ENCODE measurements around the gene FHIT. TPM values are rescaled to one million over a fixed set of nuclear protein-coding genes. Genes with fewer than 3 reads are reported as not detected.

FHIT gene
- total and polyA plus RNA-seq, 2 of the 4 experiments (the other 2 are of a cell fraction), result 0.07 TPM; not detected in 1

- H3K27ac ChIP-seq (ENCODE audit: insufficient read depth, low read length), result no peak overlapping the region
- dilution Hi-C loops (cut with HindIII; ENCODE audit: low sequenced_read_pairs, unreplicated experiment), result no loop called here
- H2AK5ac ChIP-seq (ENCODE audit: low read depth, low read length), result no peak overlapping the region
- no peaks in the 10 kb centered on the region for H3K9me3 ChIP-seq (ENCODE audit: control insufficient read depth, insufficient read depth, low read length)
- no peak overlapping the region for H3K4me2 ChIP-seq (ENCODE audit: low read depth, low read length)
- no peaks in the 10 kb centered on the region for H3K9me1 ChIP-seq (ENCODE audit: insufficient read depth, low read length)
- no peak overlapping the region for H3K9ac ChIP-seq (ENCODE audit: low read depth, low read length)
- no peak overlapping the region for H3K23ac ChIP-seq (ENCODE audit: low read depth, low read length)
- H4K8ac ChIP-seq (ENCODE audit: low read depth in 2 of 2, low read length in 2 of 2), result no peak overlapping the region
- no peak overlapping the region for H3K56ac ChIP-seq (ENCODE audit: extremely low read depth, insufficient read depth, low read length)
- no peak overlapping the region for H2BK120ac ChIP-seq (ENCODE audit: low read depth, low read length)
- no peak for TF ChIP-seq RFX5 (IDR thresholded peaks at IDR 0.05; ENCODE audit: low read depth, low read length)
- TF ChIP-seq CEBPB (IDR thresholded peaks at IDR 0.05; ENCODE audit: low read depth, low read length), result no peak
- TF ChIP-seq ELK1 (IDR thresholded peaks at IDR 0.05; ENCODE audit: borderline replicate concordance, low read depth, low read length), result no peak
- no peak for TF ChIP-seq RAD21 (IDR thresholded peaks at IDR 0.05; ENCODE audit: low read length)
- TF ChIP-seq FOS (IDR thresholded peaks at IDR 0.05; ENCODE audit: low read depth, low read length), result no peak
- TF ChIP-seq SMC3 (IDR thresholded peaks at IDR 0.05; ENCODE audit: low read depth, low read length), result no peak
- TF ChIP-seq RCOR1 (IDR thresholded peaks at IDR 0.05; ENCODE audit: insufficient replicate concordance, low read length), result no peak
- no peak for TF ChIP-seq POLR2A (IDR thresholded peaks at IDR 0.05; ENCODE audit: low read depth, low read length)
- TF ChIP-seq BHLHE40 (IDR thresholded peaks at IDR 0.05; ENCODE audit: low read depth, low read length), result no peak
- no peak for TF ChIP-seq MAZ (IDR thresholded peaks at IDR 0.05; ENCODE audit: borderline replicate concordance, low read depth, low read length)
- TF ChIP-seq NFE2L2 (IDR thresholded peaks at IDR 0.05; ENCODE audit: low read depth, low read length), result no peak
- TF ChIP-seq MXI1 (IDR thresholded peaks at IDR 0.05; ENCODE audit: borderline replicate concordance, low read depth, low read length), result no peak
- no peak overlapping the region for H2BK15ac ChIP-seq (ENCODE audit: low read depth, low read length)
- in situ Hi-C loops (cut with MboI; ENCODE audit: low sequenced_read_pairs), result no loop called here
- H3K4me3 ChIP-seq (ENCODE audit: insufficient read depth, low read depth, low read length), result no peak overlapping the region
- ATAC-seq (ENCODE audit: low read depth), result no peak
- no peak overlapping the region for H4K91ac ChIP-seq (ENCODE audit: insufficient read depth, low read depth, low read length)
- no peaks in the 10 kb centered on the region for H3K79me1 ChIP-seq (ENCODE audit: low read depth in 1 of 2, low read length in 2 of 2)
- H3K27me3 ChIP-seq (ENCODE audit: control insufficient read depth, insufficient read depth, low read length), result no peaks in the 10 kb centered on the region
- no peak overlapping the region for H2AK9ac ChIP-seq (replicated peaks; ENCODE audit: low read depth, low read length, poor library complexity)
- no peak overlapping the region for H4K5ac ChIP-seq (ENCODE audit: low read depth, low read length)
- BruUV-seq (replicated peaks), result no TSS peak
- CTCF ChIA-PET, result no interaction called here
- H2AFZ ChIP-seq (replicated peaks; ENCODE audit: low read length, poor library complexity), result no peak overlapping the region
- H2BK5ac ChIP-seq (ENCODE audit: low read depth, low read length, poor library complexity, severe bottlenecking), result no peak overlapping the region
- POLR2A ChIA-PET (ENCODE audit: unreplicated experiment), result no interaction called here
- WGBS, 2 experiments (ENCODE audit: extremely low coverage in 2 of 2, insufficient read length in 1 of 2), result no CpG with 5 or more reads among the region's 2 CpGs
- intact Hi-C loops (cut with micrococcal nuclease), result loop anchor here (5.0 kb wide), 1 partner anchor 1002 kb away; no protein-coding TSS in a partner anchor
- no peak overlapping the region for H3K18ac ChIP-seq (ENCODE audit: low read depth, low read length)
- no peak overlapping the region for H3K4ac ChIP-seq (ENCODE audit: low read depth, low read length)
- H4K20me1 ChIP-seq (ENCODE audit: insufficient read depth, low read length), result no peaks in the 10 kb centered on the region
- H3K36me3 ChIP-seq (ENCODE audit: control insufficient read depth, insufficient read depth, low read length), result no peaks in the 10 kb centered on the region
- H3K4me1 ChIP-seq (ENCODE audit: control insufficient read depth, insufficient read depth, low read length), result no peaks in the 10 kb centered on the region
- H3K14ac ChIP-seq (replicated peaks; ENCODE audit: low read depth, low read length), result no peak overlapping the region
- no peak for DNase-seq
- H2BK20ac ChIP-seq (ENCODE audit: low read depth, low read length), result no peak overlapping the region
Measured at GRCh38 chr3:60720736-60721135, 530.5 kb downstream of the FHIT start.
